GM21717 (cell line): ENCODE results near the gene TPCN2.
"Not testable (repeated sequence)": the region's sequence is repeated elsewhere in the genome, so short reads cannot be mapped to it uniquely, and the experiment has no call there.

Source experiments
- ATAC-seq: cut with Tn5 transposase; IDR thresholded peaks from one replicate; pipeline ENCODE4 v1.9.1; 2021; ENCODE audit warnings: mild to moderate bottlenecking, moderate library complexity; ENCODE audit not compliant: unreplicated experiment

The TPCN2 gene

GRCh38 chr11:69123593-69124545, 75.1 kb downstream of the TPCN2 start:
- ATAC-seq = no peak

- ATAC-seq = no peak
Observed at GRCh38 chr11:69125861-69126260, 77.1 kb downstream of the TPCN2 start.

GRCh38 chr11:69126286-69126685, 77.6 kb downstream of the TPCN2 start:
- ATAC-seq = no peak

- no peak for ATAC-seq
Observed at GRCh38 chr11:69127081-69127850, 78.5 kb downstream of the TPCN2 start.

- ATAC-seq = no peak
Observed at GRCh38 chr11:69127884-69128283, 79.2 kb downstream of the TPCN2 start.

- no peak for ATAC-seq
Observed at GRCh38 chr11:69129053-69129452, 80.3 kb downstream of the TPCN2 start.

GRCh38 chr11:69129647-69130046, 80.9 kb downstream of the TPCN2 start:
- no peak for ATAC-seq

- ATAC-seq = no peak
Observed at GRCh38 chr11:69130654-69131053, 81.9 kb downstream of the TPCN2 start.

GRCh38 chr11:69131121-69131566, 82.4 kb downstream of the TPCN2 start:
- no peak for ATAC-seq

- ATAC-seq = no peak
Observed at GRCh38 chr11:69131644-69132300, 83.0 kb downstream of the TPCN2 start.

GRCh38 chr11:69132301-69132670, 83.6 kb downstream of the TPCN2 start:
- ATAC-seq = no peak

GRCh38 chr11:69133251-69133650, 84.5 kb downstream of the TPCN2 start:
- ATAC-seq = no peak

- ATAC-seq = not testable (repeated sequence)
Observed at GRCh38 chr11:69134182-69134581, 85.5 kb downstream of the TPCN2 start.

- ATAC-seq = no peak
Observed at GRCh38 chr11:69134957-69135356, 86.2 kb downstream of the TPCN2 start.

- ATAC-seq = no peak
Observed at GRCh38 chr11:69135420-69136363, 87.0 kb downstream of the TPCN2 start.

GRCh38 chr11:69136471-69136870, 87.7 kb downstream of the TPCN2 start:
- ATAC-seq = no peak

GRCh38 chr11:69137151-69137844, 88.6 kb downstream of the TPCN2 start:
- ATAC-seq = no peak

GRCh38 chr11:69138265-69138664, 89.5 kb downstream of the TPCN2 start:
- no peak for ATAC-seq

- ATAC-seq = not testable (repeated sequence)
Observed at GRCh38 chr11:69140161-69140560, 91.4 kb downstream of the TPCN2 start.

GRCh38 chr11:69140635-69141034, 91.9 kb downstream of the TPCN2 start:
- ATAC-seq = no peak
